Stimulated activated CD4-positive, alpha-beta T cell treated with anti-CD3 and anti-CD28 coated beads, Interleukin-2, amount 100 ng/mL, for 24 hours (primary cell): ENCODE data around the gene UBB.
"Not testable (repeated sequence)": the region's sequence is repeated elsewhere in the genome, so short reads cannot be mapped to it uniquely, and the experiment has no call there.

Experiments
- DNase-seq, 2 donors: peaks; one replicate each; pipeline ENCODE4 v3.0.0-alpha.2; 2020

Gene UBB

GRCh38 chr17:16377941-16378341 lies 3.0 kb upstream of the UBB start:
- DNase-seq, result no peak

GRCh38 chr17:16378636-16379282 lies 2.1 kb upstream of the UBB start:
- DNase-seq, result no peak

GRCh38 chr17:16379654-16380053 lies 1.2 kb upstream of the UBB start:
- no peak for DNase-seq

- DNase-seq, result peak in 1 of 2 donors; percentile 59
These were observed 567 bp downstream of the UBB start for GRCh38 chr17:16381496-16381820.

- no peak for DNase-seq
These were observed 2.3 kb downstream of the UBB start for GRCh38 chr17:16383216-16383615.

GRCh38 chr17:16383772-16384287 lies 2.9 kb downstream of the UBB start:
- DNase-seq, result no peak

GRCh38 chr17:16384557-16384956 lies 3.7 kb downstream of the UBB start:
- no peak for DNase-seq

- not testable (repeated sequence) for DNase-seq
These were observed 5.2 kb downstream of the UBB start for GRCh38 chr17:16386126-16386507.

- DNase-seq, result no peak
These were observed 10.6 kb downstream of the UBB start for GRCh38 chr17:16391451-16391850.

GRCh38 chr17:16392491-16392890 lies 11.6 kb downstream of the UBB start:
- not testable (repeated sequence) for DNase-seq

- DNase-seq, result not testable (repeated sequence)
These were observed 15.0 kb downstream of the UBB start for GRCh38 chr17:16395887-16396286.

- not testable (repeated sequence) for DNase-seq
These were observed 15.8 kb downstream of the UBB start for GRCh38 chr17:16396693-16397092.

GRCh38 chr17:16398270-16399267 lies 17.7 kb downstream of the UBB start:
- DNase-seq, result no peak

GRCh38 chr17:16403847-16404246 lies 23.0 kb downstream of the UBB start:
- DNase-seq, result not testable (repeated sequence)

GRCh38 chr17:16406742-16407674 lies 26.1 kb downstream of the UBB start:
- DNase-seq, result peak in 1 of 2 donors; percentile 20

GRCh38 chr17:16407911-16408588 lies 27.2 kb downstream of the UBB start:
- peak in 1 of 2 donors; percentile 25 for DNase-seq

GRCh38 chr17:16415031-16415924 lies 34.4 kb downstream of the UBB start, which contains the start of gene TRPV2:
Gene TRPV2 (plus strand): TSS chr17:16415571. CDS start chr17:16417669, 2,098 bp downstream.
- DNase-seq, result peak; percentile 53 to 54

- DNase-seq, result no peak
These were observed 36.5 kb downstream of the UBB start for GRCh38 chr17:16417399-16417798.

GRCh38 chr17:16417896-16418684 lies 37.2 kb downstream of the UBB start:
- no peak for DNase-seq

- no peak for DNase-seq
These were observed 37.8 kb downstream of the UBB start for GRCh38 chr17:16418685-16419068.
